Measurements from ENCODE around the gene SULT1A2.
"Not testable (repeated sequence)": the region's sequence is repeated elsewhere in the genome, so short reads cannot be mapped to it uniquely, and the experiment has no call there.

GRCh38 chr16:28608867-28609596 is 12.2 kb upstream of the SULT1A2 start:
- not testable (repeated sequence) for TF ChIP-seq CTCF (IDR thresholded peaks at IDR 0.05; ENCODE audit: low read length); EZH2 (optimal IDR thresholded peaks at IDR 0.05; ENCODE audit: low read depth, low read length); EZH2phosphoT487 (IDR thresholded peaks at IDR 0.05; ENCODE audit: low read length)
